Peyer's patch (tissue), 4 donors: ENCODE results near the gene IRF5. TPM values are rescaled to one million over a fixed set of nuclear protein-coding genes. Genes with fewer than 3 reads are reported as not detected.

Experiments
- DNase-seq, 3 donors: peaks; one replicate each; pipeline ENCODE4 v3.0.0-alpha.2; 2017 to 2019
- H3K27ac ChIP-seq, 4 donors: fragments of 200-600 bp; sonication (generic); one replicate each; pipeline ENCODE4 v1.5.1; 2016 to 2019
- H3K27me3 ChIP-seq, 2 donors: fragments of 200-600 bp; sonication (generic); one replicate each; pipeline ENCODE4 v1.5.1; 2019
- H3K36me3 ChIP-seq, 3 donors: fragments of 200-600 bp; sonication (generic); one replicate each; pipeline ENCODE4 v1.5.1; 2016 to 2019
- H3K4me1 ChIP-seq, 4 donors: fragments of 200-600 bp; sonication (generic); one replicate each; pipeline ENCODE4 v1.5.1; 2016 to 2019
- H3K4me3 ChIP-seq, 4 donors: fragments of 200-600 bp; sonication (generic); 1 replicate in 3 of 4; 2 replicates in 1 of 4; pipeline ENCODE4 v1.5.1; 2016 to 2019; ENCODE audit warnings: mild to moderate bottlenecking in 1 of 4
- H3K9me3 ChIP-seq, 4 donors: fragments of 200-600 bp; sonication (generic); one replicate each; pipeline ENCODE4 v1.5.1; 2016 to 2019; ENCODE audit warnings: mild to moderate bottlenecking in 1 of 4
- CTCF ChIP-seq, 6 experiments: fragments of 450-650 bp in 4 of 6; fragments of 200-600 bp in 2 of 6; sonication (generic) in 1 of 6; IDR thresholded peaks; one replicate each; pipeline ENCODE4 v1.5.1; 2017 to 2019; ENCODE audit warnings: antibody characterized with exemption in 6 of 6, mild to moderate bottlenecking in 3 of 6, moderate library complexity in 1 of 6
- POLR2A ChIP-seq, 2 donors: fragments of 450-650 bp; IDR thresholded peaks; one replicate each; pipeline ENCODE4 v1.5.1; 2017; ENCODE audit warnings: antibody characterized with exemption in 2 of 2, mild to moderate bottlenecking in 2 of 2, moderate library complexity in 2 of 2
- total RNA-seq, 4 donors: library from RNA; depleted of rRNA; stranded (reverse); fragments of >200 nt; gene quantifications; one replicate each; pipeline ENCODE4 v1.1.0, GENCODE V29; 2016

Gene IRF5
- total RNA-seq, 4 donors from 2014 or later, result 16.9 to 27.1 (median 21.7) TPM

GRCh38 chr7:128906766-128907559 lies 30.8 kb upstream of the IRF5 start:
- peak in 2 of 3 donors; percentile 29 to 30 for DNase-seq
- H3K4me3 ChIP-seq, result no peak overlapping the region
- H3K36me3 ChIP-seq, result no peaks in the 10 kb centered on the region
- H3K27me3 ChIP-seq, result peaks cover 0 to 12% of the 10 kb centered on the region in 2 donors
- H3K27ac ChIP-seq, result no peak overlapping the region
- no peaks in the 10 kb centered on the region for H3K9me3 ChIP-seq
- TF ChIP-seq CTCF (IDR thresholded peaks at IDR 0.05), result no peak
- TF ChIP-seq POLR2A (IDR thresholded peaks at IDR 0.05), result no peak
- peaks cover 0 to 13% (median 0%) of the 10 kb centered on the region in 4 donors for H3K4me1 ChIP-seq

DNA sequence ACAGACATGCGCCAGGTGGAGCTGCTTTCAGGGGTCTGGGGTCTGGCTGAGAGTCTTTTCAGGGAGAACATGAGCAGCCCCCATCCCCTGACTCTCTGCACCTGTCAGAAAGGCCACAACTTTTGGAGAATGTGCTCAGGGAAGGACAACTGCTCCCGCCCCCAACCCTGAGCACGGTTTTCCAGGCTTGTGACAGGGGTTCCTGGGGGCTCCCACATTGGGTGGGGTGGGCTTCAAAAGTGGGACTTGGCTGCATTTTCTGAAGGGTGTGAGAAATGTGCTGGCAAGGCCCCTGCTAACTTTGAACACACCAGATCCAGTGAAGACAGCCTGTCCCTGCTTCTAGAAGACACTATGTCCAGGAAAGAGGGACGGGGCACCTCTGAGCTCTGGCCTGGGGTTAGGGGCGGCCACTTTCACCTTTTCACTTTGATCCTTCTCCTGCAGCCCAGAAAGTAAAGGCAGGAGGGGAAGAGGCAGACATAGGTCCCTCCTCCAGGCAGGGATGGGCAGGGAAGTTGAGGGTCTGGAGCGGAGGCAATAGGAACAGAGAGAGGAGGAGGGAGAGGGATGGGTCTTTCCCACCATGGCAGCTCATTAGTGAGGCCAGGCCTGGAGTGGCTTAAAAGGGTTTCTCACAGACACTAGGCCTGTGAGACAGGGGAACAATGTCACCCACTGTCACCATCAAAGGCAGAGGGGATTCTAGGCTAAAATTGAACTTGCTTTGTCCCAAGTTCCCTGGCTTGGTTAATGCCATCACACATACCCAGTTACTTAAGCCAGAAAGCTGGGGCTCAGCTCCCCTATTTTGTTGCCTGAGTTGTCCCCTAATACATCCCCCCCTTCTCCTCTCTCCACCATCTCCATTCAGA lies 28.7 kb upstream of the IRF5 start:
- H3K27me3 ChIP-seq, result peaks cover 0 to 12% of the 10 kb centered on the region in 2 donors
- no peaks in the 10 kb centered on the region for H3K36me3 ChIP-seq
- no peaks in the 10 kb centered on the region for H3K9me3 ChIP-seq
- no peak overlapping the region for H3K27ac ChIP-seq
- no peak for TF ChIP-seq CTCF (IDR thresholded peaks at IDR 0.05)
- no peak for TF ChIP-seq POLR2A (IDR thresholded peaks at IDR 0.05)
- peak in 2 of 3 donors; percentile 10 to 33 for DNase-seq
- peak overlapping the region in 1 of 4 donors; percentile 32 for H3K4me3 ChIP-seq
- H3K4me1 ChIP-seq, result peaks cover 0 to 13% (median 0%) of the 10 kb centered on the region in 4 donors

- TF ChIP-seq CTCF (IDR thresholded peaks at IDR 0.05) (no peak), POLR2A (IDR thresholded peaks at IDR 0.05) (no peak)
- Histone ChIP-seq H3K9me3 (no peaks in the 10 kb centered on the region), H3K4me1 (peaks cover 0 to 15% (median 2%) of the 10 kb centered on the region in 4 donors), H3K4me3 (peak overlapping the region in 2 of 4 donors; percentile 16 to 32), H3K27ac (no peak overlapping the region), H3K36me3 (no peaks in the 10 kb centered on the region), H3K27me3 (peaks cover 0 to 12% of the 10 kb centered on the region in 2 donors)
- peak in 1 of 3 donors; percentile 43 for DNase-seq
These were observed 27.8 kb upstream of the IRF5 start for GRCh38 chr7:128909625-128910568.

DNA sequence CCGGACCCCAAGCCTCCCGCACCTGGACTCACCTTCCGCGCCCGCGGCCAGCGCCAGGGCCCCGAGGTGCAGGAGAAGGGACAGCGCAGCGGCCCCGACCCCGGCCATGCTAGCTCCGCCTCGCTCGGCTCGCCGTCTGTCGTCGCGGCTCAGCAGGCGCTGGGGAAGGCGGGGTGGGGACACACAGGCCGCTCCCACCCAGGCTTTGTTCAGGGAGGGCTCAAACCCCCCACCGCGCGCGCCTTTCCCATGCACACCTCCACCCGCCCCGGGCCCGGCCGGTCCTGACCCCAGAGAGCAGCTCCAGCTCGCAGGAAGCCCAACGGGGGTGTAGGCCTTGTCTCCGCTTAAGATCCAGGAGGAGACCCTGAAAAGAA lies 27.2 kb upstream of the IRF5 start, which contains the start of gene KCP:
Gene KCP (minus strand): TSS at position 141 of the 377 bp plus-strand sequence. CDS start 33 bp downstream, at position 108.
- H3K9me3 ChIP-seq, result no peaks in the 10 kb centered on the region
- H3K4me3 ChIP-seq, result peak within 1 kb of the TSS in 2 of 4 donors; percentile 16 to 32
- no peak for TF ChIP-seq CTCF (IDR thresholded peaks at IDR 0.05)
- no peak for TF ChIP-seq POLR2A (IDR thresholded peaks at IDR 0.05)
- peak in 1 of 3 donors; percentile 38 for DNase-seq
- H3K36me3 ChIP-seq, result no peaks in the 10 kb centered on the region
- peaks cover 0 to 22% (median 3%) of the 10 kb centered on the region in 4 donors for H3K4me1 ChIP-seq
- peaks cover 0 to 14% of the 10 kb centered on the region in 2 donors for H3K27me3 ChIP-seq
- no peak within 1 kb of the TSS for H3K27ac ChIP-seq
